NCI-H1436 (cell line): ENCODE data around the gene BCL2L11.

Experiments
- DNase-seq: peaks from one replicate; lab custom pipeline; 2025; lab: John Stamatoyannopoulos, UW

BCL2L11 gene

GRCh38 chr2:111143107-111143842, 22.6 kb downstream of the BCL2L11 start:
- DNase-seq: no peak

- DNase-seq: no peak
Measured at GRCh38 chr2:111143843-111144198, 23.1 kb downstream of the BCL2L11 start.

- no peak for DNase-seq
Measured at GRCh38 chr2:111145103-111145760, 24.5 kb downstream of the BCL2L11 start.

- DNase-seq: no peak
Measured at GRCh38 chr2:111145951-111146350, 25.2 kb downstream of the BCL2L11 start.

- DNase-seq: no peak
Measured at GRCh38 chr2:111148225-111148873, 27.6 kb downstream of the BCL2L11 start.

GRCh38 chr2:111148925-111149324, 28.2 kb downstream of the BCL2L11 start:
- DNase-seq: no peak

- DNase-seq: no peak
Measured at GRCh38 chr2:111149882-111150455, 29.3 kb downstream of the BCL2L11 start.

GRCh38 chr2:111154758-111155157, 34.0 kb downstream of the BCL2L11 start:
- no peak for DNase-seq

- DNase-seq: no peak
Measured at GRCh38 chr2:111155610-111156009, 34.9 kb downstream of the BCL2L11 start.

- no peak for DNase-seq
Measured at GRCh38 chr2:111156529-111156928, 35.8 kb downstream of the BCL2L11 start.

- DNase-seq: no peak
Measured at GRCh38 chr2:111157071-111157661, 36.5 kb downstream of the BCL2L11 start.

GRCh38 chr2:111157798-111158197, 37.1 kb downstream of the BCL2L11 start:
- DNase-seq: no peak

GRCh38 chr2:111159641-111160040, 38.9 kb downstream of the BCL2L11 start:
- no peak for DNase-seq

- no peak for DNase-seq
Measured at GRCh38 chr2:111160758-111161157, 40.0 kb downstream of the BCL2L11 start.

GRCh38 chr2:111161971-111162370, 41.3 kb downstream of the BCL2L11 start:
- no peak for DNase-seq

- DNase-seq: no peak
Measured at GRCh38 chr2:111162718-111163331, 42.1 kb downstream of the BCL2L11 start.

- no peak for DNase-seq
Measured at GRCh38 chr2:111164078-111164477, 43.4 kb downstream of the BCL2L11 start.

- no peak for DNase-seq
Measured at GRCh38 chr2:111165084-111165483, 44.4 kb downstream of the BCL2L11 start.

GRCh38 chr2:111166115-111166514, 45.4 kb downstream of the BCL2L11 start:
- no peak for DNase-seq

GRCh38 chr2:111167076-111167862, 46.6 kb downstream of the BCL2L11 start:
- DNase-seq: no peak

GRCh38 chr2:111167863-111168162, 47.1 kb downstream of the BCL2L11 start:
- DNase-seq: no peak
